ENCODE measurements around the gene SFT2D2. TPM values are rescaled to one million over a fixed set of nuclear protein-coding genes. Genes with fewer than 3 reads are reported as not detected.

Gene SFT2D2
- total and polyA plus RNA-seq, 12 donors, result 3.5 to 69.9 (median 34.9) TPM

DNA sequence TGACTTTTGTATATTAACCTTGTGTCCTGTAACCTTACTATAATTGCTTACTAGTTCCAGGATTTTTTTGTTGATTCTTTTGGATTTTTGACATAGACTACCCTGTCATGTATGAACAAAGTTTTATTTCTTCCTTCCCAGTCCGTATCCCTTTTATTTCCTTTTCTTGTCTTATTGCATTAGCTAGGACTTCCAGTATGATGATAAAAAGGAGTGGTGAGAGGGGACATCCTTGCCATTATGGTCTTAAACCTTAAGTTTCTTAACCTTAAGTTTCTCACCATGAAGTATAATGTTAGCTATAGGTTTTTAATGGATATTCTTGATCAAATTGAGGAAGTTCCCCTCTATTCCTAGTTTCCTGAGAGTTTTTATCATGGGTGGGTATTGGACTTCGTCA, 30.4 kb downstream of the SFT2D2 start:
- Histone ChIP-seq H3K4me3 (no peak overlapping the region), H3K27me3 (no peaks in the 10 kb centered on the region), H3K27ac (no peak overlapping the region), H3K9me3 (replicated peaks in 1 of 3) (peaks cover 0 to 9% (median 0%) of the 10 kb centered on the region in 3 donors), H3K36me3 (replicated peaks in 1 of 2) (no peaks in the 10 kb centered on the region), H3K4me1 (replicated peaks in 1 of 2) (peaks cover 0 to 12% of the 10 kb centered on the region in 2 donors)
- TF ChIP-seq, protein P1, sequence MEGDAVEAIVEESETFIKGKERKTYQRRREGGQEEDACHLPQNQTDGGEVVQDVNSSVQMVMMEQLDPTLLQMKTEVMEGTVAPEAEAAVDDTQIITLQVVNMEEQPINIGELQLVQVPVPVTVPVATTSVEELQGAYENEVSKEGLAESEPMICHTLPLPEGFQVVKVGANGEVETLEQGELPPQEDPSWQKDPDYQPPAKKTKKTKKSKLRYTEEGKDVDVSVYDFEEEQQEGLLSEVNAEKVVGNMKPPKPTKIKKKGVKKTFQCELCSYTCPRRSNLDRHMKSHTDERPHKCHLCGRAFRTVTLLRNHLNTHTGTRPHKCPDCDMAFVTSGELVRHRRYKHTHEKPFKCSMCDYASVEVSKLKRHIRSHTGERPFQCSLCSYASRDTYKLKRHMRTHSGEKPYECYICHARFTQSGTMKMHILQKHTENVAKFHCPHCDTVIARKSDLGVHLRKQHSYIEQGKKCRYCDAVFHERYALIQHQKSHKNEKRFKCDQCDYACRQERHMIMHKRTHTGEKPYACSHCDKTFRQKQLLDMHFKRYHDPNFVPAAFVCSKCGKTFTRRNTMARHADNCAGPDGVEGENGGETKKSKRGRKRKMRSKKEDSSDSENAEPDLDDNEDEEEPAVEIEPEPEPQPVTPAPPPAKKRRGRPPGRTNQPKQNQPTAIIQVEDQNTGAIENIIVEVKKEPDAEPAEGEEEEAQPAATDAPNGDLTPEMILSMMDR (IDR thresholded peaks at IDR 0.05), result no peak
- no peak for TF ChIP-seq POLR2A (IDR thresholded peaks at IDR 0.05)
- intact Hi-C loops (cut with DNase I), result no loop called here
- no peak for DNase-seq
- 90 to 99% (median 95%) methylated on average over 2 of the region's 2 CpGs for WGBS, 4 donors

DNA sequence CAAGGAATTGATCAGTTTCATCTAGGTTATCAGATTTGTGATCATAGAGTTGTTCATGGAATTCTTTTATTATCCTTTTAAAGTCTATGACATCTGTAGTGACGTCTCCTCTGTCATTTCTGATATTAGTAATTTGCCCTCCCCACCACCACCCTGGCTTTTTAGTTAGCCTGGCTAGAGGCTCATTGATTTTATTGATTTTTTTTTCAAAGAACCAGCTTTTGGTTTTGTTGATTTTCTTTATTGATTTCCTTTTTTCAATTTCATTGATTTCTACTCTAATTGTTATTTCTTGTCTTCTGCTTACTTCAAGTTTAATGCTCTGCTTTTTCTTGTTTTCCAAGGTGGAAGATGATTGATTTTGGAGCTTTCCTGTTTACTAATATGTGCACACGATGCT, 31.6 kb downstream of the SFT2D2 start:
- Histone ChIP-seq H3K27ac (no peak overlapping the region), H3K27me3 (no peaks in the 10 kb centered on the region), H3K4me1 (replicated peaks in 1 of 2) (peaks cover 0 to 14% of the 10 kb centered on the region in 2 donors), H3K9me3 (replicated peaks in 1 of 3) (peaks cover 0 to 9% (median 0%) of the 10 kb centered on the region in 3 donors), H3K36me3 (replicated peaks in 1 of 2) (no peaks in the 10 kb centered on the region), H3K4me3 (no peak overlapping the region)
- TF ChIP-seq, protein P1 (IDR thresholded peaks at IDR 0.05), result no peak
- TF ChIP-seq POLR2A (IDR thresholded peaks at IDR 0.05), result no peak
- whole genome bisulfite sequencing, 4 donors, result 50 to 70% (median 66%) methylated on average over 2 of the region's 2 CpGs
- DNase-seq, result no peak
- intact Hi-C loops (cut with DNase I), result no loop called here

DNA sequence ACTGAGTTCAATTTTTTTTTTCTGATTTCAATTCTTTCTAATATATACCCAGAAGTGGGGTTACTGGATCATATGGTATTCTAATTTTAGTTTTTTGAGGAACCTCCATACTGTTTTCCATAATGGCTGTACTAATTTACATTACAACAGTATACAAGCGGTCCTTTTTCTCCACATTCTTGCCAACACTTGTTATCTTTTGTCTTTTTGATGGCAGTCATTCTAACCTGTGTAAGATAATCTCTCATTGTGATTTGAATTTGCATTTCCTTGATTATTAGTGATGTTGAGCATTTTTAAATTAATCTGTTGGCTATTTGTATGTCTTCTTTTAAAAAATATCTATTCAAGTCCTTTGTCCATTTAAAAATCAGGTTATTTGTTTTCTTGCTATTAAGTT, 33.8 kb downstream of the SFT2D2 start:
- H3K27me3 ChIP-seq, result no peaks in the 10 kb centered on the region
- peaks cover 0 to 8% of the 10 kb centered on the region in 2 donors for H3K4me1 ChIP-seq (replicated peaks in 1 of 2)
- no peak for TF ChIP-seq POLR2A (IDR thresholded peaks at IDR 0.05)
- TF ChIP-seq, protein P1 (IDR thresholded peaks at IDR 0.05), result no peak
- no peak for DNase-seq
- intact Hi-C loops (cut with DNase I), result no loop called here
- WGBS, 4 donors, result 93 to 100% (median 97%) methylated on average over 1 of the region's 1 CpG
- H3K36me3 ChIP-seq (replicated peaks in 1 of 2), result no peaks in the 10 kb centered on the region
- H3K27ac ChIP-seq, result no peak overlapping the region
- H3K9me3 ChIP-seq (replicated peaks in 1 of 3), result peaks cover 0 to 9% (median 0%) of the 10 kb centered on the region in 3 donors
- no peak overlapping the region for H3K4me3 ChIP-seq

DNA sequence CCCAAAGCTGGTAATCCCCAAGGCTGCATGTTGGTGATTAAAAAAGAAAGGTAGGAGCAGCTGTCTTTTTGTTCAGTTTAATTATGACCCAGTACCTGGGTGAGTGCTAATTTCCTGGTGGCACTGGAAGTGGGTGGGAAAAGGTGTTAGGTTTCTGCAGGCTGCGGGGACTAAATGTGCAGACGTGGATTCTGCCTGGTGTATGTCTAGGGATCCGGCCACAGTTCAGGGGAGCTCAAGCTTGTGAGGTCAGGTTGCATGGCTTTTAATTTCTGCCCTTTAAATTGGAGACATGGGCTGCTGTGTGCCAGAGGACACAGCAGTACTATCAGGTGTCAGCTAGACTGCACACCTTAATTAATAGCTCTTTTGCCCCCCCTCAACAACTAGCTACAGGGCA, 34.6 kb downstream of the SFT2D2 start:
- TF ChIP-seq, protein P1 (IDR thresholded peaks at IDR 0.05), result no peak
- TF ChIP-seq POLR2A (IDR thresholded peaks at IDR 0.05), result no peak
- Histone ChIP-seq H3K27ac (no peak overlapping the region), H3K4me3 (no peak overlapping the region), H3K27me3 (no peaks in the 10 kb centered on the region), H3K4me1 (replicated peaks in 1 of 2) (peaks cover 0 to 8% of the 10 kb centered on the region in 2 donors), H3K9me3 (replicated peaks in 1 of 3) (peaks cover 0 to 9% (median 0%) of the 10 kb centered on the region in 3 donors), H3K36me3 (replicated peaks in 1 of 2) (no peaks in the 10 kb centered on the region)
- intact Hi-C loops (cut with DNase I), result no loop called here
- no peak for DNase-seq
- WGBS, 4 donors, result 60 to 95% (median 90%) methylated on average over 1 to 3 of the region's 3 CpGs
